ENCODE data around the gene ABCC11.

GRCh38 chr16:48131201-48131935 lies 116.0 kb downstream of the ABCC11 start:
- TF ChIP-seq CTCF (IDR thresholded peaks at IDR 0.05) (no peak), POLR2A (IDR thresholded peaks at IDR 0.05) (no peak)

All from right lobe of liver (tissue), 4 donors.